Endothelial cell of umbilical vein (primary cell): ENCODE results near the gene HADH.

Experiments used
- CTCF ChIP-seq, 2 donors: IDR thresholded peaks; 1 replicate in 1 of 2; 2 replicates in 1 of 2; pipeline ENCODE4 v1.5.1; 2011; ENCODE audit warnings: low read length in 2 of 2, mild to moderate bottlenecking in 2 of 2, moderate library complexity in 2 of 2, control low read depth in 1 of 2, inconsistent platforms in 1 of 2, low read depth in 1 of 2; ENCODE audit not compliant: insufficient read depth in 1 of 2; ENCODE audit errors: extremely low read depth in 1 of 2
- POLR2AphosphoS5 ChIP-seq: IDR thresholded peaks from 2 replicates; pipeline ENCODE4 v1.6.1; 2012; ENCODE audit warnings: low read depth, mild to moderate bottlenecking, control low read depth, low read length, moderate library complexity; ENCODE audit not compliant: insufficient read depth

GRCh38 chr4:108024878-108025165, 35.1 kb downstream of the HADH start:
- no peak for TF ChIP-seq CTCF (IDR thresholded peaks at IDR 0.05; ENCODE audit: extremely low read depth in 1 of 2, insufficient read depth in 1 of 2, low read depth in 1 of 2, low read length in 2 of 2)
- no peak for TF ChIP-seq POLR2AphosphoS5
